NCI-H345 (cell line): Measurements from ENCODE around the gene NME4.
"Not testable (repeated sequence)": the region's sequence is repeated elsewhere in the genome, so short reads cannot be mapped to it uniquely, and the experiment has no call there.

Experiments
- DNase-seq: peaks from one replicate; lab custom pipeline; 2025; lab: John Stamatoyannopoulos, UW

The NME4 gene

DNA sequence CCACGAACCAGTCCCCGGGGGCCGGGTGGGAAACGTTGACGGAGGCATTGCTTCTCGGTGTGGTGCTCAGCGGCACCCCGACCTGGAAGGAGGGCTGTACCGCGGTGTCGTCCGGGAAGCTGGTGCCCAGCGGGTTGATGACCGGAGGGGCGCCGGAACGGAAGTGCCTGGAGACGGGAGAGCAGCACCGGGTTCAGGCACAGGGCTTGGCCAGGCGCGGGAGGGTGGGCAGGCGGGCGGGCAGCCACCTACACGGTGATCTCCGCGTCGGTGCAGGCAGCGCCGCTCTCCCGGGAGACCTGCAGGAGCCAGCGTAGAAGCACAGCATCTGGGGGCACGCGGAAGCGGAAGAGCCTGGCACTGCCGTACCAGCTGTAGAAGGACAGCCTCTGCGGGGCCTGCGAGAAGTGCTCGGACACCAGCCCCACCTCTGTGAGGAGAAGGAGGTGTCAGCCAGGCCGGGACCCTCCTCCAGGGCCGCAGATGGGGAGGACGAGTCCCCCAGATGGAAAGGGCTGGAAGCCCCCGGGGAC, 19.5 kb upstream of the NME4 start:
- DNase-seq = no peak

DNA sequence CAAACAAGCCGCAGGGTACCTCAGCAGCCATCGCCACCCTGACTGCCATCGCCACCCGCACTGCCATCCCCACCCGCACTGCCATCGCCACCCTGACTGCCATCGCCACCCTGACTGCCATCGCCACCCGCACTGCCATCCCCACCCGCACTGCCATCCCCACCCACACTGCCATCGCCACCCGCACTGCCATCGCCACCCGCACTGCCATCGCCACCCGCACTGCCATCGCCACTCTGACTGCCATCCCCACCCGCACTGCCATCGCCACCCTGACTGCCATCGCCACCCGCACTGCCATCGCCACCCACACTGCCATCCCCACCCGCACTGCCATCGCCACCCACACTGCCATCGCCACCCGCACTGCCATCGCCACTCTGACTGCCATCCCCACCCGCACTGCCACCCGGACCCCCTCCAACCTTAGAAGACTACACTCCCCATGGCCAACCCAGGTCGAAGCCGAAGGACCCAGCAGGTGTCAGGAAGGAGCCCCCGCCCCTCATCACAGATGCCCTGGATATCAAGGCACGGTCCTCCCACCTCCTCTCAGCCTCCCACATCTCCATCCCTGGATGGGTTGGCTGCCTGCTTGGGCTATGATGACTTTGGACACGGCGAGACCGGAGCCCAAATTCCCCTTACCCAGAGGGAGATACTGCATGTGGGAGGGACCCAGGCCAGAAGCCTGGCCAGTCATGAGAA, 18.7 kb upstream of the NME4 start:
- DNase-seq = not testable (repeated sequence)

DNA sequence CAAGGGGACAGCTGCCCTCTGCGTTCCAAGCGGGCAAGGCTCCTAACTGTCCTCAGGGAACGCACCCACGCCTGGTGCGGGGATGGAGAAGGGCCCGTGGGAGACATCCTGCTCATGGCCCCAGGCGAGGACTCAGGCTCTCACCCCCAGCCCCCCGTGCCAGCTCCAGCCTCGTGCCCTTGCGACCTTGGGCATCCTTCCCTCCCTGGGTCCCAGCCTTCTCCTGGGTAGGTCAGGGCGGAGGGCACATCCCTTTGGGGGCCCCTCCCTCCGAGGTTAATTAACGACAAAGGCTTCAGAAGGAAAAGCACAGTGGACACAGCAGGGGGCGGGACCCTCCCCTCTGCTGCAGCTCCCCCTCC, 18.2 kb upstream of the NME4 start:
- no peak for DNase-seq

DNA sequence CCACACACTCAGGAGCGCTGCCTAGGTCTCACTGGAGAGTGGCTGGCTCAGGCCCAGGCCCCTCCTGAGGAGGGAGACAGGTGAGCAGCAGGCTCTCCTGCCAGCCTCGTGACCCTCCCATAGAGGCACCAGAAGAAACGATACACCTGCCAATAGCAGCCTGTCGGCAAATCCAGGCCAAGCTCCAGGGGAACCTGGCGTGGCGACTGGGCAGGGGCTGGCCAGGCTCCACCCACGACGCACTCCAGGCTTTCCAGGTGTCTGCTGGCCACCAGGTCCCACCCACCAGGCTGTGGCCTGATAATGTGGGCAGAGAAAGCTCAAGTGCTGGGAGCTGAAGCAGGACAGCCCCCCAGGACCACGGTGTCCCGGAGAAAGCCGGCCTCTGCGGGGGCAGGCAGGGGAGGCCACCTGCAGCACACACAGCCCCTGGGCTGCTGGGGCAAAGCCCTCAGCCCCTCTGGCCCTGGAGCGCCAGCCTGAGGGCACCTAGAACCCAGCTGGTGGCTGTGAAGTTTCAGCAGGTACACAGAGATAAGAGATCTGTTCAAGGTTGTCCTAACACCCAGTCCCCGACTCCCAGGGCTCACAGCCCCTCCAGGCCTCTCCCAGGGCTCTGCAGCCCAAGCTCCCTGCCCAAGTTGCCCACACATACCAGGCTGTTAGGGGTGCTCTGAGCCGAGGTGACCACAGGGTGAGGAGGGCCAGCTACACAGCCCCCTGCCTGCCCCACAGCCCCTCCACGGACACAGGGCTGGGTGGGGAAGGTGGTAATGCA, 17.6 kb upstream of the NME4 start:
- DNase-seq = peak; percentile 96

DNA sequence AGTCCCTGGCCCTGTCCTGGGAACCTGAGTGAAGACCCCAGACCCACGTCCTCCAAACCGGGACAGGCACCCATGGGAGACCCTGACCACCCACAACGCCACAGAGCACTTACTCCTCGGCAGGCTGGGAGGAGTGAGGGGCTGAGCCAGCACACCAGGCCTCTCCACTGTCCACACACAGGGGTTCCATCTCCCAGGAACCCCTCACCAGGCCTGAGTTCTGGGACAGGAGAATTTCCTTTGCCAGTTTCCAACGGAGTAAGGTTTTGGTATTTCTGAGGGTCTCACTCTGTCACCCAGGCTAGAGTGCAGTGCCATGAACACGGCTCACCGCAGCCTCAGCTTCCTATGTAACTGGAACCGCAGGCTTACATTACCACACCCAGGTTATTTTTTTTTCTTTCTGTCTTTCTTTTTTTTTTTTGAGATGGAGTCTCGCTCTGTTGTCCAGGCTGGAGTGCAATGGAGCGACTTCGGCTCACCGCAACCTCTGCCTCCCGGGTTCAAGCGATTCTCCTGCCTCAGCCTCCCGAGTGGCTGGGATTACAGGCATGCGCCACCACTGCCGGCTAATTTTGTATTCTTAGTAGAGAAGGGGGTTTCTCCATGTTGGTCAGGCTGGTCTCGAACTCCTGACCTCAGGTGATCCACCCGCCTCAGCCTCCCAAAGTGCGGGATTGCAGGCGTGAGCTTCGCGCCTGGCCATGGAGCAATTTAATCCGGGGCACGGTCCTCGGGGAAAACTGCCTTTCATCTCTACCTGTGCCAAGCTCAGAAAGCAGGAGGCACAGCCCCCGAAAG, 16.8 kb upstream of the NME4 start:
- DNase-seq = no peak

DNA sequence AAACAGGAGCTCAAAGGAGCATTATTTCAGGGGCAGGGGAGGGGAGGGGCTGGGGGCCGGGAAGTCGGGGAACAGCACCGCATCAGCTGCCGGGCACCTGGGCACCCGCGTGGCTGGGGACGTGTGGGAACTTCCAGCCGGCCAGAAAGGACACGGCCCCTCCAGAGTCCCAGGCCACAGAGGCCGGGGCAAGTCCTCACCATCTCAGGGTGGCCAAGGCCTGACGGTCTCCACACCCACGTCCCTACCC, 16.3 kb upstream of the NME4 start:
- DNase-seq = no peak

DNA sequence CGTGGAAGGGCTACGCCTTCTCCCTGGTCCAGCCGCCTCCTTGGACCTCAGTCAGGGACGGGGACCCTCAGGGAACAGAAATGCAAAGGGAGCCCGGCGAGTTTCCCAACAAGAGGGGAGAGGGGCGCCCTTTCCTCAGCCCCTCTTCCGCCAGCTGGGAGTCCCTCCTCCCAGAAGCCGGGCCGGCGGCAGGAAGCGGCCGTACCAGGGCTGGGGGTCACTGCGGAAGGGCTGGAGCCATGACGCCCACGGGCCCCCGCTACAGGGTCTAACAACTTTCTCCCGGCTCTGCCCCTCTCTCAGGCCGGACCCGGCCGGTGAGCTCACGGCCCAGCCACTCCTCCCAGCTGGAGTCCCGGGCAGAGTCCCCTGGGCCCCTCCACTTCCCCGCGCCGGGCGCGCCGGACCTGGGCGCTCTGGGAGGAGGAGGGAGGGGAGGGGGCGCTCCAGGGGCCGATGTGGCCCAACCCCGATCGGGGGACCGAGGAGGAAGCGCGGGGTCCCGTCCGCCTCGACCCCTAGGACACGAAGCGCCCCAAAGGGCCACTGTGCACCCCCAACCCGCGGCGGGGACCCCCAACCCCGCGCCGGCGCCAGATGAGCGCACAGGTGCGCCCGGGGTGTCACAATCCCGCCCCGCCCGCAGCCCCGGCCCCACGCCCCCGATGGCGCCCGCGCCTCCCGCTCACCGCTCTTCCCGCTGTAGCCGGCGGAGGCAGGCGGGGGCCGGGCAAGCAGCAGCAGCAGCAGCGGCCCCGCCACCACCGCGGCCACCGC, 15.8 kb upstream of the NME4 start:
- DNase-seq = peak; percentile 47

DNA sequence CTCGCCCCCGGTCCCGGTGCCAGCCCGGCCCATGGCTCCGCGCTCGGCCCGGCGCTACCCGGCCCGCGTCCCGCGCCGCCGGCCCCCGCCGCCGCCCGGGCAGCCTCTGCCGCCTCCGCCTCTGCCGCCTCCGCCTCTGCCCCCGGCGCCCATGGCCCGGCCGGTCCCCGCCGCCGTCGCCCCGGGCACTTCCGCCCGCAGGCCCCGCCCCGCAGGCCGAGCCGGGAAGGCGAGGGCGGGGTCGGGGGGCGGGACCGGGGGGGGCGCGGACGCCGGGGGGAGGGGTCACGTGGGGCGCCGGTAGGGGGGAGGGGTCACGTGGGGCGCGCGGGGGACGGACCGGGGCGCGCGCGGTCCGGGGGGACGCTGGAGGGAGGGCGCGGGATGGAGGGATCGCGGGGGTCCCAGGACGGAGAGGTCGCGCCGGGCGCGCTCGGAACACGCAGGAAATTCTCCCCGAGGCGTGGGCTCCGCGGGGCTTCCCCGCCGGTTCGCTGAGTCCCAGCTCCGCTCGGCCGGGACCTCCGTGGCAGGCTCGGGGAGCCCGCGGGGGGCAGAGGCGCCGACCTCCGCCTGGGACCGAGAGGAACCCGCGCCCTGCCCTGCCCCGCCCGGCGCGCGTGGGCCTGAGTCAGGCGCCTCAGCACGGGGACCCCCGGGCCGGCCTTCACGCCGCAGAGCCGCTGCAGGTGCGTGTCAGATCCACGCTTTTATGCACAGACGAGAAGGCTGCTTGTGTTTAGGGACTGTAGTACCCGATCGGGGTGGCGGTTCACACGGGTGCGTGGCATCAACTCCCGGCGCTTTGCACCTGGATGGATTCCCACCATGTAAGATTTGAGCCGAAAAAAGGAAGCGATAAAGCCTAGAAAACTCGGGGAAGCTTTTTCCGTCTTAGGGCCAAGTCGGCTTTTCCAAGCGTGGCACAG, 14.9 kb upstream of the NME4 start, which contains the start of gene PGAP6:
PGAP6 (minus strand) TSS at position 190 of the 929 bp plus-strand sequence; CDS start at position 33, 157 bp downstream.
- DNase-seq = peak; percentile 77

DNA sequence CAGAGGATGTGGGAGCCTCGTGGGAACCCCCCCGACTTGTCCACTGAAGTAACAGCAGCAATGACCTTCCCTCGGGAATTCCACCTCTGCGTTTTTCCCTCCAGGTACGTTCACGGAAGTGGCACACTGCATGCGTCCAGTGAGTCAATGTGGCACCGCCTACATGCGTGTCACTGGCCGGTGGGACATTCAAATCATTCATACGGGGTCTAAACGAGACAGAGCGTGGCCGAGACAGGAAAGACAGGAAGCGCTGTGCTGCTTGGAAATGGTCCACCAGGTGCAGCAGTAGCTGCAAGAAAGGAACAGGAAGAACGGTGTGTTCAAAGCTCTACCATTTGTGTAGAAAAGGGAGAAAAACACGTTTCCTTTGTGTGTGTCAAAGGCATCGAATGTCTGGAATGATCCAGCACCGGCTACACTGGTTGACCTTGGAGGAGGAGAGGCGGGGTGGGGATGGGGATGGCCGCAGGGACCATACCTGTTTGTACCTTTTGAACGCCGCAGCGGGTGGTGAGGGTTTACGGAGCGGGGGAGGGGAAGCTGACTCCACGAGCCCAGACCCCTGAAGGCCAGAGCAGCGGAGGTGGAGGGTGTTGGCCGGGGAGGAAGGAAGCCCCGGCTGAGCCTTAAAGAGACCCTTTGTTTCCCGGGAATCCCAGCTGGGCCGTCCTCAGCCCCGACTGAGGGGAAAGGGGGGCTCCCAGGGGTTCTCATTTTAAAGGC, 13.5 kb upstream of the NME4 start:
- no peak for DNase-seq

DNA sequence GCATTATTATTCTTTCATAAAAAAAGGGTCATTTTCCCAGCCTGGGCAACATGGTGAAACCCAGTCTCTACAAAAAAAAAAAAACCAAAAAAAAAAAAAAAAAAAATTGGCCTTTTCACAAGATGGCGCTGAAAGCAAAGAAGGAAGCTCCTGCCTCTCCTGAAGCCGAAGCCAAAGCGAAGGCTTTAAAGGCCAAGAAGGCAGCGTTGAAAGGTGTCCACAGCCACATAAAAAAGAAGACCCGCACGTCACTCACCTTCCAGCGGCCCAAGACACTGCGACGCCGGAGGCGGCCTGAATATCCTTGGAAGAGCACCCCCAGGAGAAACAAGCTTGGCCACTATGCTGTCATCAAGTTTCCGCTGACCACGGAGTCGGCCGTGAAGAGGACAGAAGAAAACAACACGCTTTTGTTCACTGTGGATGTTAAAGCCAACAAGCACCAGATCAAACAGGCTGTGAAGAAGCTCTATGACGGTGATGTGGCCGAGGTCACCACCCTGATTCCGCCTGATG, 10.3 kb upstream of the NME4 start:
- DNase-seq = no peak

DNA sequence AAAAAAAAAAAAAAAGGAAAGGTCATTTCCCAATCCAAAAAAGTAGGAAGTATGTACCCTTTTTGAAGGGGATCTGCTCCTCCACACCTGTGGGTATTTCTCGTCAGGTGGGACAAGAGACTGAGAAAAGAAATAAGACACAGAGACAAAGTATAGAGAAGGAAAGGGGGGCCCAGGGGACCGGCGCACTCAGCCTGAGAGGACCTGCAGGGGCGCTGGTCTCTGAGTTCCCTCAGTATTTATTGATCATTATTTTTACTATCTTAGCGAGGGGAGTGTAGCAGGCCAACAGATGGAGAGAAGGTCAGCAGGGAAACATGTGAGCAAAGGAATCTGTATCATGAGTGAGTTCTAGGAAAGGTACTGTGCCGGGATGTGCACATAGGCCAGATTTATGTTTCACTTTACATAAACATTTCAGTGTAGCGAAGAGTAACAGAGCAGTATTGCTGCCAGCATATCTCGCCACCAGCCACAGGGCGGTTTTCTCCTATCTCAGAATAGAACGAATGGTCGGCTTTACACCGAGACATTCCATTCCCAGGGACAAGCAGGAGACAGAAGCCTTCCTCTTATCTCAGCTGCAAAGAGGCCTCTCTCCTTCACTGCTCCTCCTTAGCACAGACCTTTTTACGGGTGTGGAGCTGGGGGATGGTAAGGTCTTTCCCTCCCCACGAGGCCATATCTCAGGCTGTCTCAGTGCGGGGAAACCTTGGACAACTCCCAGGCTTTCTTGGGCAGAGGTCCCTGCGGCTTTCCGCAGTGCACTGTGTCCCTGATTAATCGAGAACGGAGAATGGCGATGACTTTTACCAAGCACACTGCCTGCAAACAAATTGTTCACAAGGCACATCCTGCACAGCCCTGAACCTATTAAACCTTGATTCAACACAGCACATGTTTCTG, 9.0 kb upstream of the NME4 start:
- not testable (repeated sequence) for DNase-seq

DNA sequence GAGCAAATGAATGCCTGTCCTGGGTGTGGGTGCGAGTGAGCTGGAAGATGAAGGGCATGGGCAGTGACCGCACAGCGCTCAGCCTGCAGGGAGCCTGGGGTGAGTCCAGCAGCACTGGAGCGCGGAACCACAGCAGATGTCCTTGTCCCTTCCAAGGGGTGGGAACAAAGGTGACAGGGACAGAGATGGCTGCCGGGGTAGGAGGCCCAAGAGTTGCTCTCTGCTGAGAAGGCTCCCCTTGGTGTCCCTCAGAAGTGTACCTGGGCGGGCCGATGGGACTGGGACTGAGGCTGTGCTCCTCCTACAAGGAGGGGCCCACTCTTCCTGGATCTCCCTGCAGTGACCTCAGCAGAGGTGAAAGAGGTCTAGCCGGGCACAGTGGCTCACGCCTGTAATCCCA, 7.6 kb upstream of the NME4 start:
- no peak for DNase-seq

DNA sequence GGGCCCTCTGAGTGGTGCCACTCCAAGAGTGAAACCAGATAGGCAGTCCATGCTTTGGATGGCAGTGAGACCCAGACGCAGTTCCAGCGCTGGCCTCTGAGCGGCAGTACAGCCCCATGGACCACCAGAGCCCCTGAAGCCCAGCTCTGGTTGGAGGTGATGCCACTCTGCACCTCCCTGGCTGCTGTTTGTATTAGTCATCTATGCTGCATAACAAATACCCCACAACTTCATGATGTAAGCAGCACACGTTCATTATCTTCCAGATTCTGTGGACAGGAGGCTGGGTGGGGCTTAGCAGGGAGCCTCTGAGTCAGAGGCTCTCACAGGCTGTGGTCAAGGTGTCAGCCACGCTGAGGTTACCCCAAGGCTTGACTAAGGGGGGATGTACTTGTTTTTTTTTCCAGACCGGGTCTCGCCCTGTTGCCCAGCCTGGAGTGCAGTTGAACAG, 5.1 kb upstream of the NME4 start:
- peak; percentile 44 for DNase-seq

DNA sequence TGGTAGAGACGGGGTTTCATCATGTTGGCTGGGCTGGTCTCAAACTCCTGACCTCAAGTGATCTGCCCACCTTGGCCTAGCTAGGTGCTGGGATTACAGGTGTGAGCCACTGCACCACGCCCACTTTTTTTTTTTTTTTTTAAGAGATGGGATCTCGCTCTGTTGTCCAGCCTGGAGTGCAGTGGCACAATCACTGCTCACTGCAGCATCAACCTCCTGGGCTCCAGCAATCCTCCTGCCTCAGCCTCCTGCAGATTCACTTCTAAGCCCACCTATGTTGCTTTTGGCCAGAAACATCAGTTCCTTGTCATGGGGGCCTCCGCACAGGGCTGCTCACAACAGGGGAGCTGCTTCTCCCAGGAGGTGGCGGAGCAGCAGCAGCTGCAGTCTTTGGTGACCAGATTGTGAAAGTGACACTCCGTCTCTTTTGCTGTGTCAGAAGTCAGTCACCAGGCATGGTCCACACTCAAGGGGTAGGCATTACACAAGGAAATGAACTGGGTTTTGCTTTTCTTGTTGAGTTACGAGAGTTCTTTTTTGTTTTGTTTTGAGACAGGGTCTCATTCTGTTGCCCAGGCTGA, 4.5 kb upstream of the NME4 start:
- DNase-seq = no peak

DNA sequence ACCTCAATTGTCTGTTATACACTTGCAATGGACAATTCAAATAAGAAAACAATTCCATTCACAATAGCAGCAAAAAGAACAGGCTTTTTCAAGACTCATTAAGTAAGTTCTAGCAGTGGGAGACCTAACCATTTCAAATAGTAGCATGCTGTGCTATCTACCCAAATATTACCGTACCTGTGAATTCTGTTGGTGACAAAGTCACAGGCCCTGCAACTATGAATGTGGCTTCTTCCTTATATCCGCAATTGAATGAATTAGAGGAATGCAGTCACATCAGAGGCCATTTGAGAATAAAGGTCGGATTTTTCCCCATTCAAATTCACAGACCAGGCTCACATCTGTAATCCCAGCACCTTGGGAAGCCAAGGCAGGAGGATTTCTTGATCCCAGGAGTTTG, 800 bp upstream of the NME4 start:
- DNase-seq = peak; percentile 84

DNA sequence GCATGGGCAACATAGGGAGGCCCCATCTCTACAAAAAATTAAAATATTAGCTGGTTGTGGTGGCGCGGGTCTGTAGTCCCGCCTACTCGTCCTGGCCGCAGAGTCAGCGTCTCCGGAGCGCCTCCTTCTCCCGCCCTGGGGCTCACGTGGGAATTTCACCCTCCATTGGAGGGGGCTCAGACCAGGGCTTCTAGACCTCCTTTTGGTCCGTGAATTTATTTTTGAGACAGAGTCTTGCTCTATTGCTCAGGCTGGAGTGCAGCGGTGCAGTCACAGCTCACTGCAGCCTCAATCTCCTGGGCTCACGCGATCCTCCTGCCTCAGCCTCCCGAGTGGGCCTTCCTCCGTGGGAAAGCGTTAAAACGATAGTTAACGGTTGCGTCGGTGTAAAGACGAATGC, 394 bp upstream of the NME4 start:
- peak; percentile 28 for DNase-seq

DNA sequence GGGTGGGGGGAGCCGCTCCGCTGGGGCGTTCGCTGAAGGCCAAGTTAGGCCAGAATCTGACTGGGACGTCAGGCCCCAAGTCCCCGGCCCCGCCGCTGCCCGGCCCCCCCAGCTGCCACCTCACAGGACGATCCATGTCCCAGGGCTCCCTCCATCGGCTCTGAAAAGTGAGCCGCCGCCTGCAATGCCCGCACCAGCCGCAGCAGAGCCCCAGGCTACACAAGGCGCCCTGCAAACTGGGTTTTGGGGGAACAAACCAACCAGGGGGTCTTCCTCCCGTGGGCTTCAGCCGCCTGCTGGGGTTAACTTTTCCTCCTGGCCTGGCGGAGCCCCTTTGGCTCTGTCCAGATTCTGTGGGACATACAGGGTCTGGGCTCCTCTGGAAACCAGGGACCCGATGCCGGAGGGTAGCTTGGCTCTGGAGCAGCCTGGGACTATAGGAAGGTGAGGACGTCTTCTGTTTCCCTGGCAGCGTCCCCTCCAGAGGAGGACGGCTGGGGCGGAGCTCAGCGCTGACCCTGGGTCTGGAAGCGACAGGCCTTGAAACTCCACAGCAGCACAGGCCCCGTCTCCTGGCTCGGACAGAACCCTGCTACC, 835 bp downstream of the NME4 start:
- DNase-seq = no peak
